Measurements from ENCODE around the gene SERPINE1. TPM values are rescaled to one million over a fixed set of nuclear protein-coding genes. Genes with fewer than 3 reads are reported as not detected.

SERPINE1 gene
- total and polyA plus RNA-seq, 2 of the 13 experiments (the other 11 are each of a cell fraction or from before 2014, with no cell fraction given) = 21.2 to 1,576 TPM

- TF ChIP-seq MAZ (IDR thresholded peaks at IDR 0.05; ENCODE audit: borderline replicate concordance, low read depth, low read length) = peak; percentile 65; the same call in 1 of the 2 replicates
- peak; percentile 50; the same call in 1 of the 2 replicates for TF ChIP-seq MAZ (CRISPR knock-in tag; IDR thresholded peaks at IDR 0.05; ENCODE audit: low read depth)
- peak; percentile 3; the same call in 1 of the 2 replicates for TF ChIP-seq ZNF333 (CRISPR knock-in tag; IDR thresholded peaks at IDR 0.05; ENCODE audit: borderline replicate concordance)
- no peak for TF ChIP-seq SIX4 (CRISPR knock-in tag; IDR thresholded peaks at IDR 0.05)
- TF ChIP-seq MXD4 (CRISPR knock-in tag; IDR thresholded peaks at IDR 0.05) = no peak; the same call in 1 of the 2 replicates
- TF ChIP-seq ZBTB21 (CRISPR knock-in tag; IDR thresholded peaks at IDR 0.05) = no peak
- TF ChIP-seq EED (CRISPR knock-in tag; IDR thresholded peaks at IDR 0.05) = peak; percentile 20
- peak; percentile 95 for TF ChIP-seq CCAR2 (optimal IDR thresholded peaks at IDR 0.05; ENCODE audit: low read depth, low read length)
- no peak for TF ChIP-seq AKNA (CRISPR knock-in tag; IDR thresholded peaks at IDR 0.05; ENCODE audit: borderline replicate concordance)
- 0 out of 2 replicates have a peak, but pooled peaks have one; percentile 8 for TF ChIP-seq ZFP1 (CRISPR knock-in tag; IDR thresholded peaks at IDR 0.05)
- no peak for TF ChIP-seq RORA (CRISPR knock-in tag; IDR thresholded peaks at IDR 0.05)
- TF ChIP-seq SP140L (CRISPR knock-in tag; IDR thresholded peaks at IDR 0.05; ENCODE audit: borderline replicate concordance) = no peak
- TF ChIP-seq NCOA1 (CRISPR knock-in tag; IDR thresholded peaks at IDR 0.05) = peak; percentile 92; the same call in 1 of the 2 replicates
- no peak for TF ChIP-seq ZFP62 (CRISPR knock-in tag; IDR thresholded peaks at IDR 0.05)
- TF ChIP-seq BRF2 (CRISPR knock-in tag; IDR thresholded peaks at IDR 0.05) = peak; percentile 55; the same call in 1 of the 2 replicates
- TF ChIP-seq ZC3H4 (CRISPR knock-in tag; IDR thresholded peaks at IDR 0.05; ENCODE audit: borderline replicate concordance) = no peak
- no peak for TF ChIP-seq PAF1 (CRISPR knock-in tag; IDR thresholded peaks at IDR 0.05)
- TF ChIP-seq ARNT (IDR thresholded peaks at IDR 0.05) = no peak
- no peak; the same call in 1 of the 2 replicates for TF ChIP-seq ZNF142 (CRISPR knock-in tag; IDR thresholded peaks at IDR 0.05)
These were observed at the start of gene SERPINE1 (continued) for GRCh38 chr7:101126651-101127459.

All from HepG2 (cell line).